ENCODE data around the gene ZCCHC7. TPM values are rescaled to one million over a fixed set of nuclear protein-coding genes. Genes with fewer than 3 reads are reported as not detected.

Gene ZCCHC7
- total RNA-seq, 1 experiment from 2014 or later = 27.9 TPM

DNA sequence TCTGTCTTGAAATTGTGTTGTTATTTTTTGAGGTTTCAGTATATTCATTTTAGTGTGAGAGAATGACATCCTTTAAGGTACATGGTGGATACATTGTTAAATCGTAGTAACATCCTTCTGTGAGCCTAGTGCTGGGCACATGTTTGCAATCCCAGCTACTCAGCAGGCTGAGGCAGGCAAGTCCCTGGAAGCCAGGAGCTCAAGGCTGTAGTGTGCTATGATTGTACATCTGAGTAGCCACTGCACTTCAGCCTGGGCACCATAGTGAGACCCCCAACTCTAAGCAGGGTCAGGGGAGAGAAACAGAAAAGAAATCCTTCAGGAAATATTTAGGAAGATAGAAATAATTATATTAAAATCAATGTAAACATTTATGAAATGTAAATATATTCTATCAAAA lies 62.3 kb downstream of the ZCCHC7 start:
- Histone ChIP-seq H3K27ac (ENCODE audit: low read depth, low read length, poor library complexity, severe bottlenecking) (no peak overlapping the region), H3K4me3 (ENCODE audit: low read depth, low read length, poor library complexity, severe bottlenecking) (no peak overlapping the region), H3K4me1 (ENCODE audit: insufficient read depth, low read length, poor library complexity, severe bottlenecking) (peaks cover 14% of the 10 kb centered on the region), H3K9me3 (ENCODE audit: low read depth, low read length, poor library complexity, severe bottlenecking) (peaks cover 10% of the 10 kb centered on the region), H3K27me3 (replicated peaks; ENCODE audit: insufficient read depth, low read depth, low read length, poor library complexity) (no peaks in the 10 kb centered on the region), H3K36me3 (ENCODE audit: insufficient read depth, low read length, poor library complexity, severe bottlenecking) (peaks cover 5% of the 10 kb centered on the region)
- no peak for DNase-seq (ENCODE audit: low spot score)
- CTCF ChIA-PET = no interaction called here
- intact Hi-C loops (cut with micrococcal nuclease; ENCODE audit: unreplicated experiment) = no loop called here
- TF ChIP-seq EZH2 (IDR thresholded peaks at IDR 0.05; ENCODE audit: borderline replicate concordance, low read depth, low read length, poor library complexity, severe bottlenecking) (no peak), CTCF (conservative IDR thresholded peaks at IDR 0.05; ENCODE audit: low read depth, low read length) (no peak)
- POLR2A ChIA-PET (ENCODE audit: low non-redundant PET) = no interaction called here
- BruUV-seq (replicated peaks) = no TSS peak

- DNase-seq (ENCODE audit: low spot score) = no peak
- H3K27ac ChIP-seq (ENCODE audit: low read depth, low read length, poor library complexity, severe bottlenecking) = no peak overlapping the region
- CTCF ChIA-PET = no interaction called here
- H3K9me3 ChIP-seq (ENCODE audit: low read depth, low read length, poor library complexity, severe bottlenecking) = peaks cover 10% of the 10 kb centered on the region
- H3K4me3 ChIP-seq (ENCODE audit: low read depth, low read length, poor library complexity, severe bottlenecking) = no peak overlapping the region
- H3K36me3 ChIP-seq (ENCODE audit: insufficient read depth, low read length, poor library complexity, severe bottlenecking) = peaks cover 5% of the 10 kb centered on the region
- intact Hi-C loops (cut with micrococcal nuclease; ENCODE audit: unreplicated experiment) = no loop called here
- POLR2A ChIA-PET (ENCODE audit: low non-redundant PET) = no interaction called here
- TF ChIP-seq EZH2 (IDR thresholded peaks at IDR 0.05; ENCODE audit: borderline replicate concordance, low read depth, low read length, poor library complexity, severe bottlenecking) = no peak
- no peak for TF ChIP-seq CTCF (conservative IDR thresholded peaks at IDR 0.05; ENCODE audit: low read depth, low read length)
- no TSS peak for BruUV-seq (replicated peaks)
- H3K4me1 ChIP-seq (ENCODE audit: insufficient read depth, low read length, poor library complexity, severe bottlenecking) = peaks cover 14% of the 10 kb centered on the region
- no peaks in the 10 kb centered on the region for H3K27me3 ChIP-seq (replicated peaks; ENCODE audit: insufficient read depth, low read depth, low read length, poor library complexity)
Observed at GRCh38 chr9:37184905-37185867, 64.8 kb downstream of the ZCCHC7 start.

- H3K27me3 ChIP-seq (replicated peaks; ENCODE audit: insufficient read depth, low read depth, low read length, poor library complexity) = no peaks in the 10 kb centered on the region
- H3K4me1 ChIP-seq (ENCODE audit: insufficient read depth, low read length, poor library complexity, severe bottlenecking) = peaks cover 27% of the 10 kb centered on the region
- H3K27ac ChIP-seq (ENCODE audit: low read depth, low read length, poor library complexity, severe bottlenecking) = no peak overlapping the region
- TF ChIP-seq EZH2 (IDR thresholded peaks at IDR 0.05; ENCODE audit: borderline replicate concordance, low read depth, low read length, poor library complexity, severe bottlenecking) = no peak
- no peak for TF ChIP-seq CTCF (conservative IDR thresholded peaks at IDR 0.05; ENCODE audit: low read depth, low read length)
- H3K36me3 ChIP-seq (ENCODE audit: insufficient read depth, low read length, poor library complexity, severe bottlenecking) = no peaks in the 10 kb centered on the region
- H3K4me3 ChIP-seq (ENCODE audit: low read depth, low read length, poor library complexity, severe bottlenecking) = no peak overlapping the region
- H3K9me3 ChIP-seq (ENCODE audit: low read depth, low read length, poor library complexity, severe bottlenecking) = peaks cover 7% of the 10 kb centered on the region
- DNase-seq (ENCODE audit: low spot score) = no peak
- BruUV-seq (replicated peaks) = no TSS peak
- CTCF ChIA-PET = no interaction called here
- POLR2A ChIA-PET (ENCODE audit: low non-redundant PET) = no interaction called here
- intact Hi-C loops (cut with micrococcal nuclease; ENCODE audit: unreplicated experiment) = no loop called here
Observed at GRCh38 chr9:37187292-37187691, 66.9 kb downstream of the ZCCHC7 start.

All from A673 (cell line).